ENCODE measurements around the gene NOL4L.
"Not testable (repeated sequence)": the region's sequence is repeated elsewhere in the genome, so short reads cannot be mapped to it uniquely, and the experiment has no call there.

Gene NOL4L

DNA sequence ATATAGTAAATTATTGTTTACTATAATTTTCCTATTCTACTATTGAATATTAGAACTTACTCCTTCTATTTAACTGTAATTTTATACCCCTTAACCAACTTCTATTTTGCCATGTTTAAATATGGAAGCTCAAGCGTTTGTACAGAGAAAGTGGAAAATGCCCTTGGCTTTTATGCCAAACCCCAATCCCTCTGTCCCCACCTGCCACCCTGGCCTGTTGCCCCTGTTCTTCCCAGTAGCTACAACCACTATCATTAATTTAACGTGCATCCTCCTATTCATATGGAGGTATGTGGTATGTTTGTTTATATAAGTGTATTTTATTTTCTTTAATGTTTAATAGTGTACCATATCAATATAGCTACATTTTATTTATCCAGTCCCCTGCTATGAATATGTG, 168.9 kb downstream of the NOL4L start:
- Histone ChIP-seq H3K4me3 (replicated peaks; ENCODE audit: insufficient read depth, low read length) (no peak overlapping the region), H3K27ac (replicated peaks) (no peak overlapping the region), H3K27me3 (ENCODE audit: insufficient read depth, poor library complexity, severe bottlenecking) (no peaks in the 10 kb centered on the region)
- no peak for DNase-seq (ENCODE audit: low read depth in 1 of 2, low spot score in 1 of 2)
- TF ChIP-seq CTCF (IDR thresholded peaks at IDR 0.05; ENCODE audit: insufficient read depth, low read length), result no peak
- no peak for TF ChIP-seq SPI1 (IDR thresholded peaks at IDR 0.05; ENCODE audit: borderline replicate concordance, low read depth)
- no peak for TF ChIP-seq REST (IDR thresholded peaks at IDR 0.05; ENCODE audit: insufficient replicate concordance, low read depth)
- no peak for TF ChIP-seq GABPA (IDR thresholded peaks at IDR 0.05; ENCODE audit: low read depth)
- TF ChIP-seq POLR2AphosphoS5 (IDR thresholded peaks at IDR 0.05; ENCODE audit: low read depth), result no peak

DNA sequence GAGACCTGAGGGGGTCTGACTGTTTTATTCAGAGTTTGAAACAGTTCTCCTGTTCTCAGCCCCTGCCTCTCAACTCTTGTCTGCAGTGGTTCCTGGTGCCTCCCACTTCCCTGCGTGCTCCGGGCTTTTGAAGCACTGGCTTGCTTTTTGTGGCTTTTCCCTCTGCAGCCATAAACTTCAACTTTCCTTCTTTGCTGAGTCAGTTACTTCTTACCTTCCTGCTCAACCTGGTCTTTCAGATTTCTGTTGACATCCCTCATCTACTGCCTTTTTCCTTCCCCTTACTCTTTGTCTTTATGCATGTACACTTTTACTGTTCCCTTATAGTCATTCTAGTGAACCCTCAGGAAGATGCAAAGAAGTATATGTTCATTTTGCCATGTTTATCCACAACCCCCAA, 169.6 kb downstream of the NOL4L start:
- H3K4me3 ChIP-seq (replicated peaks; ENCODE audit: insufficient read depth, low read length), result no peak overlapping the region
- TF ChIP-seq REST (IDR thresholded peaks at IDR 0.05; ENCODE audit: insufficient replicate concordance, low read depth) (no peak), POLR2AphosphoS5 (IDR thresholded peaks at IDR 0.05; ENCODE audit: low read depth) (no peak), SPI1 (IDR thresholded peaks at IDR 0.05; ENCODE audit: borderline replicate concordance, low read depth) (no peak)
- no peaks in the 10 kb centered on the region for H3K27me3 ChIP-seq (ENCODE audit: insufficient read depth, poor library complexity, severe bottlenecking)
- 0 out of 2 replicates have a peak overlapping the region, but pooled peaks have one; percentile 14 for H3K27ac ChIP-seq (replicated peaks)
- peak in 1 of 2 experiments; percentile 9 for DNase-seq (ENCODE audit: low read depth in 1 of 2, low spot score in 1 of 2)

- no peak for TF ChIP-seq CTCF (IDR thresholded peaks at IDR 0.05; ENCODE audit: insufficient read depth, low read length)
- TF ChIP-seq SPI1 (IDR thresholded peaks at IDR 0.05; ENCODE audit: borderline replicate concordance, low read depth), result peak; percentile 97
- Histone ChIP-seq H3K27me3 (ENCODE audit: insufficient read depth, poor library complexity, severe bottlenecking) (no peaks in the 10 kb centered on the region), H3K27ac (replicated peaks) (0 out of 2 replicates have a peak overlapping the region, but pooled peaks have one; percentile 25), H3K4me3 (replicated peaks; ENCODE audit: insufficient read depth, low read length) (no peak overlapping the region)
- no peak for DNase-seq (ENCODE audit: low read depth in 1 of 2, low spot score in 1 of 2)
These were observed 173.0 kb downstream of the NOL4L start for GRCh38 chr20:32411955-32412706.

DNA sequence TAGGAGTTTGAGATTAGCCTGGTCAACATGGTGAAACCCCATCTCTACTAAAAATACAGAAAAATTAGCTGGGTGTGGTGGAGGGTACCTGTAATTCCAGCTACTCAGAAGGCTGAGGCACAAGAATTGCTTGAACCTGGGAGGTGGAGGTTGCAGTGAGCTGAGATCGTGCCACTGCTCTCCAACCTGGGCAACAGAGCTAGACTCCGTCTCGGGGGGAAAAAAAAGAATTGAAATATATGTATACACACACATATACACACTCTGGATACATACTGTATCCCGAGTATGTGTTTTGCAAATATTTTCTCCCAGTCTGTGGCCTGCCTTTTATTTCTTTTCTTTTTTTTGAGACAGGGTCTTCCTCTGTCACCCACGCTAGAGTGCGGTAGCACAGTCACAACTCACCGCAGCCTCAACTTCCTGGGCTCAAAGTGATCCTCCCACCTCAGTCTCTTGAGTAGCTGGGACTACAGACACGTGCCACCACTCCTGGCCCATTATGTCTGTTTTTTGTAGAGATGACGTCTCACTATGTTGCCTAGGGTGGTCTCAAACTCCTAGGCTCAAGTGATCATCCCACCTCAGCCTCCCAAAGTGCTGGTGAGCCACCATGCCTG, 177.9 kb downstream of the NOL4L start:
- peak overlapping the region; percentile 32 for H3K27ac ChIP-seq (replicated peaks)
- peak in 1 of 2 experiments; percentile 52 for DNase-seq (ENCODE audit: low read depth in 1 of 2, low spot score in 1 of 2)
- H3K4me3 ChIP-seq (replicated peaks; ENCODE audit: insufficient read depth, low read length); H3K27me3 ChIP-seq (ENCODE audit: insufficient read depth, poor library complexity, severe bottlenecking): not testable (repeated sequence)

Data from HL-60 (cell line).